Pancreas (tissue), 10 donors: ENCODE measurements around the gene ZBTB40. TPM values are rescaled to one million over a fixed set of nuclear protein-coding genes. Genes with fewer than 3 reads are reported as not detected.

ENCODE experiments used
- ATAC-seq, 4 donors: fragments of 200-7000 bp; cut with Tn5 transposase; one replicate each; pipeline versions ENCODE4 v1.8.0 to v1.9.1; 2020; ENCODE audit warnings: mild to moderate bottlenecking in 4 of 4, moderate library complexity in 4 of 4
- DNase-seq, 6 donors: peaks; one replicate each; pipeline ENCODE4 v3.0.0-alpha.2; 2020
- FAIRE-seq: peaks from 2 replicates; lab custom pipeline; 2012; peaks lifted over from hg19 to GRCh38; lab: Jason Lieb, UNC
- H3K27ac ChIP-seq, 4 donors: fragments of 200-600 bp; sonication (generic); 1 replicate in 3 of 4; 2 replicates in 1 of 4; pipeline versions ENCODE4 v1.5.0 to v1.8.0; 2020
- H3K27me3 ChIP-seq, 4 donors: fragments of 200-600 bp; one replicate each; pipeline ENCODE4 v1.8.0; 2021
- H3K36me3 ChIP-seq, 3 donors: fragments of 200-600 bp; sonication (generic) in 1 of 3; one replicate each; pipeline versions ENCODE4 v1.5.0 to v1.8.0; 2020 to 2021
- H3K4me1 ChIP-seq, 3 donors: fragments of 200-600 bp; one replicate each; pipeline ENCODE4 v1.8.0; 2021
- H3K4me3 ChIP-seq, 4 donors: fragments of 200-600 bp; sonication (generic) in 2 of 4; one replicate each; pipeline versions ENCODE4 v1.5.0 to v1.8.0; 2020 to 2021
- H3K9me3 ChIP-seq, 4 donors: fragments of 200-600 bp; one replicate each; pipeline ENCODE4 v1.8.0; 2021
- CTCF ChIP-seq, 4 donors: fragments of 200-600 bp; sonication (generic) in 3 of 4; IDR thresholded peaks; one replicate each; pipeline versions ENCODE4 v1.5.0 to v1.8.0; 2021; ENCODE audit warnings: antibody characterized with exemption in 4 of 4
- WGBS, 2 donors: extraction: QIAGEN DNeasy Blood & Tissue Kit; methylation state at CpG; one replicate each; pipeline ENCODE4 v1.1.7; 2013; 5-methylcytosine and 5-hydroxymethylcytosine counted together
- intact Hi-C, 3 donors: fragments of 100-400 bp; cut with DNase I; formaldehyde crosslinking; loops; one replicate each; pipeline versions ENCODE4 v1.11.1 to v1.14.2; 2022
- polyA plus RNA-seq, 2 donors: library from polyadenylated mRNA; stranded (reverse); fragments of 200-250 nt; gene quantifications; one replicate each; pipeline ENCODE4 v1.2.3, GENCODE V29; 2013
- total RNA-seq, 6 donors: library from RNA; stranded (reverse); fragmentation: NEBNext Ultra II Directional in 4 of 6; extraction: Animal tissue kit (Norgen Biotek cat#: 25700) in 4 of 6; gene quantifications; one replicate each; pipeline versions ENCODE4 v1.2.1 to v1.2.4, GENCODE V29; 2021 to 2023
- donor health status: healthy with polysubstance abuse.
- donor health status: DM: no; HTN: no; CAD: no; lungs with moderate emphysema.
- donor health status: DM: no; HTN: no; CAD: no.
- donor health status: control.
- donor health status: control.
- donor health status: Bipolar disorder and iron deficiency.
- donor health status: DM: yes; HTN: yes; CAD: no.
- donor health status: DM: no; HTN: no; CAD: no.
- donor health status: DM: no; HTN: no; CAD: no.
- donor health status: DM: yes; HTN: yes; CAD: no.

The ZBTB40 gene
- total and polyA plus RNA-seq, 8 donors: 6.2 to 16.0 (median 9.4) TPM

- Histone ChIP-seq H3K9me3 (no peaks in the 10 kb centered on the region), H3K4me1 (peaks cover 0 to 1% (median 0%) of the 10 kb centered on the region in 3 donors), H3K27ac (no peak overlapping the region), H3K4me3 (no peak overlapping the region), H3K36me3 (no peaks in the 10 kb centered on the region), H3K27me3 (no peaks in the 10 kb centered on the region)
- 35 to 38% methylated on average over 15 of the region's 15 CpGs for WGBS, 2 donors
- peak in 3 of 4 donors; percentile 37 to 69 (median 58) for TF ChIP-seq CTCF (IDR thresholded peaks at IDR 0.05)
- ATAC-seq (peak; percentile 80 to 93 (median 92)), DNase-seq (peak; percentile 77 to 96 (median 86)), FAIRE-seq (no peak)
- intact Hi-C loops: loop anchor here in 2 of 3 donors (2.0 to 5.0 kb wide), 2 partner anchors 222 kb away; partner anchors contain the start of gene C1QC (in 2 of the 2)
Measured at GRCh38 chr1:22420455-22421053, 31.1 kb upstream of the ZBTB40 start.

- H3K27ac ChIP-seq: no peak overlapping the region
- TF ChIP-seq CTCF (IDR thresholded peaks at IDR 0.05): no peak
- no peaks in the 10 kb centered on the region for H3K9me3 ChIP-seq
- H3K4me1 ChIP-seq: no peaks in the 10 kb centered on the region
- ATAC-seq (no peak), DNase-seq (no peak), FAIRE-seq (no peak)
- H3K4me3 ChIP-seq: no peak overlapping the region
- H3K36me3 ChIP-seq: no peaks in the 10 kb centered on the region
- WGBS, 2 donors: 90 to 91% methylated on average over 4 of the region's 4 CpGs
- intact Hi-C loops: no loop called here
- H3K27me3 ChIP-seq: no peaks in the 10 kb centered on the region
Measured at GRCh38 chr1:22426781-22427180, 24.9 kb upstream of the ZBTB40 start.

- intact Hi-C loops: no loop called here
- Histone ChIP-seq H3K27me3 (no peaks in the 10 kb centered on the region), H3K4me3 (peak overlapping the region in 2 of 4 donors; percentile 25 to 39), H3K36me3 (no peaks in the 10 kb centered on the region), H3K4me1 (no peaks in the 10 kb centered on the region), H3K27ac (no peak overlapping the region), H3K9me3 (no peaks in the 10 kb centered on the region)
- ATAC-seq (peak; percentile 60 to 93 (median 86)), DNase-seq (no peak), FAIRE-seq (no peak)
- WGBS, 2 donors: 12 to 64% methylated on average over 5 of the region's 5 CpGs
- TF ChIP-seq CTCF (IDR thresholded peaks at IDR 0.05): no peak
Measured at GRCh38 chr1:22428672-22429071, 23.0 kb upstream of the ZBTB40 start.

GRCh38 chr1:22431965-22432364, 19.7 kb upstream of the ZBTB40 start:
- FAIRE-seq: no peak
- no peak for TF ChIP-seq CTCF (IDR thresholded peaks at IDR 0.05)
- no peak for DNase-seq
- H3K4me1 ChIP-seq: no peaks in the 10 kb centered on the region
- no peak overlapping the region for H3K4me3 ChIP-seq
- no peaks in the 10 kb centered on the region for H3K9me3 ChIP-seq
- no peaks in the 10 kb centered on the region for H3K27me3 ChIP-seq
- intact Hi-C loops: no loop called here
- ATAC-seq: no peak
- no peaks in the 10 kb centered on the region for H3K36me3 ChIP-seq
- H3K27ac ChIP-seq: no peak overlapping the region

- no peak for FAIRE-seq
- H3K27me3 ChIP-seq: no peaks in the 10 kb centered on the region
- intact Hi-C loops: no loop called here
- no peaks in the 10 kb centered on the region for H3K36me3 ChIP-seq
- no peak for DNase-seq
- H3K4me1 ChIP-seq: no peaks in the 10 kb centered on the region
- 24 to 26% methylated on average over 6 of the region's 6 CpGs for WGBS, 2 donors
- no peak overlapping the region for H3K4me3 ChIP-seq
- no peak for ATAC-seq
- no peak overlapping the region for H3K27ac ChIP-seq
- no peaks in the 10 kb centered on the region for H3K9me3 ChIP-seq
- TF ChIP-seq CTCF (IDR thresholded peaks at IDR 0.05): no peak
Measured at GRCh38 chr1:22434717-22435116, 16.9 kb upstream of the ZBTB40 start.
